ENCODE measurements around the gene MLLT10. TPM values are rescaled to one million over a fixed set of nuclear protein-coding genes. Genes with fewer than 3 reads are reported as not detected.

The MLLT10 gene
- total RNA-seq, 1 donor from 2014 or later, result 50.6 TPM

GRCh38 chr10:21726601-21727225 lies 192.7 kb downstream of the MLLT10 start:
- Mint-ChIP-seq H3K4me1 (ENCODE audit: unreplicated experiment) (peaks cover 36% of the 10 kb centered on the region), H3K9me3 (ENCODE audit: unreplicated experiment) (no peaks in the 10 kb centered on the region), H3K4me3 (ENCODE audit: unreplicated experiment) (peak overlapping the region; percentile 10), H3K27me3 (ENCODE audit: unreplicated experiment) (no peaks in the 10 kb centered on the region), H3K36me3 (ENCODE audit: low read depth, unreplicated experiment) (peaks cover 4% of the 10 kb centered on the region), H3K27ac (ENCODE audit: unreplicated experiment) (peak overlapping the region; percentile 79)
- no peak for TF ChIP-seq CTCF (IDR thresholded peaks at IDR 0.05; ENCODE audit: unreplicated experiment)
- no peak for DNase-seq (ENCODE audit: low spot score)

GRCh38 chr10:21727452-21728168 lies 193.6 kb downstream of the MLLT10 start:
- peaks cover 41% of the 10 kb centered on the region for H3K4me1 Mint-ChIP-seq (ENCODE audit: unreplicated experiment)
- H3K9me3 Mint-ChIP-seq (ENCODE audit: unreplicated experiment), result no peaks in the 10 kb centered on the region
- H3K27me3 Mint-ChIP-seq (ENCODE audit: unreplicated experiment), result no peaks in the 10 kb centered on the region
- peak overlapping the region; percentile 92 for H3K27ac Mint-ChIP-seq (ENCODE audit: unreplicated experiment)
- no peak for TF ChIP-seq CTCF (IDR thresholded peaks at IDR 0.05; ENCODE audit: unreplicated experiment)
- no peak overlapping the region for H3K4me3 Mint-ChIP-seq (ENCODE audit: unreplicated experiment)
- H3K36me3 Mint-ChIP-seq (ENCODE audit: low read depth, unreplicated experiment), result peaks cover 4% of the 10 kb centered on the region
- DNase-seq (ENCODE audit: low spot score), result no peak

GRCh38 chr10:21728618-21729017 lies 194.6 kb downstream of the MLLT10 start:
- Mint-ChIP-seq H3K9me3 (ENCODE audit: unreplicated experiment) (no peaks in the 10 kb centered on the region), H3K4me3 (ENCODE audit: unreplicated experiment) (no peak overlapping the region), H3K36me3 (ENCODE audit: low read depth, unreplicated experiment) (peaks cover 4% of the 10 kb centered on the region), H3K27ac (ENCODE audit: unreplicated experiment) (peak overlapping the region; percentile 82), H3K4me1 (ENCODE audit: unreplicated experiment) (peaks cover 41% of the 10 kb centered on the region), H3K27me3 (ENCODE audit: unreplicated experiment) (no peaks in the 10 kb centered on the region)
- no peak for TF ChIP-seq CTCF (IDR thresholded peaks at IDR 0.05; ENCODE audit: unreplicated experiment)
- DNase-seq (ENCODE audit: low spot score), result no peak

- Mint-ChIP-seq H3K9me3 (ENCODE audit: unreplicated experiment) (no peaks in the 10 kb centered on the region), H3K4me1 (ENCODE audit: unreplicated experiment) (peaks cover 36% of the 10 kb centered on the region), H3K4me3 (ENCODE audit: unreplicated experiment) (peak overlapping the region; percentile 56), H3K27ac (ENCODE audit: unreplicated experiment) (no peak overlapping the region), H3K27me3 (ENCODE audit: unreplicated experiment) (peaks cover 5% of the 10 kb centered on the region), H3K36me3 (ENCODE audit: low read depth, unreplicated experiment) (peaks cover 23% of the 10 kb centered on the region)
- TF ChIP-seq CTCF (IDR thresholded peaks at IDR 0.05; ENCODE audit: unreplicated experiment), result peak; percentile 75
- peak; percentile 79 for DNase-seq (ENCODE audit: low spot score)
Measured at GRCh38 chr10:21732067-21732772, 198.2 kb downstream of the MLLT10 start.
